ENCODE data around the gene RGS12.

- TF ChIP-seq CREM (IDR thresholded peaks at IDR 0.05) (no peak), CREM (CRISPR knock-in tag; IDR thresholded peaks at IDR 0.05) (no peak), PATZ1 (CRISPR knock-in tag; IDR thresholded peaks at IDR 0.05) (0 out of 2 replicates have a peak, but pooled peaks have one; percentile 15), ZNF615 (CRISPR knock-in tag; IDR thresholded peaks at IDR 0.05; ENCODE audit: borderline replicate concordance) (no peak), MYC (CRISPR knock-in tag; IDR thresholded peaks at IDR 0.05; ENCODE audit: borderline replicate concordance) (no peak), POLR2AphosphoS5 (IDR thresholded peaks at IDR 0.05; ENCODE audit: low read depth, low read length) (no peak), UBTF (CRISPR knock-in tag; IDR thresholded peaks at IDR 0.05) (no peak), RFX5 (IDR thresholded peaks at IDR 0.05; ENCODE audit: low read depth, low read length) (no peak), RNF2 (conservative IDR thresholded peaks at IDR 0.05; ENCODE audit: low read depth) (no peak), CTCF (CRISPR knock-in tag; IDR thresholded peaks at IDR 0.05) (peak; percentile 72), IRF2 (CRISPR knock-in tag; IDR thresholded peaks at IDR 0.05) (no peak)
Observed at GRCh38 chr4:3246458-3247398, 46.1 kb upstream of the RGS12 start.

Measured in HepG2 (cell line).